ENCODE results near the gene PPP2R1A.

Gene PPP2R1A

GRCh38 chr19:52189735-52190486 lies at the start of gene PPP2R1A:
TSS of gene PPP2R1A (plus strand) at chr19:52190052. CDS start at chr19:52190097, 45 bp downstream.
- peak; percentile 100 for DNase-seq

- no peak for DNase-seq
Measured at GRCh38 chr19:52141203-52141602, 48.6 kb upstream of the PPP2R1A start.

DNA sequence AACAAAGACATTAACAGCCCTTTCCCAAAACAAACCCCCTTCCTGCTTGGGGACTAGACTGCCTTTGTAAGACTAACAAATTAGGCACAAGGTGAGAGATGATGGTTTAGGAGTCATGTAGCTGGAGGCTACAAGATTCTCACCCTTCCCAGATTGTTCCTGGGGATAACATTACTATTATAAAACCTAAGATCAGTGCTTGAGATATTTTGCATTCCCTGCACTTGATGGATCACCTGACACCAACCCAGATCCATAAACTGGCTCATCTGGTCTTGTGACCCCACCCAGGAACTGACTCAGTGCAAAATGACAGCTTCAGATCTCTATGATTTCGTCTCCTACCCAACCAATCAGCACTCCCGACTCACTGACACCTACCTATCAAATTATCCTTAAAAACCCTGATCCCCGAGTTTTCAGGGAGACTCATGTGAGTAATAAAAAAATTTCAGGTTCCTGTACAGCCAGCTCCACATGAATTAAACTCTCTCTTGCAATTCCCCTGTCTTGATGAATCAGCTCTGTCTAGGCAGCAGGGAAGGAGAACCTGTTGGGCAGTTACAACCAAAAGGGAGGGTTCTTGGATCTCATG lies 47.8 kb upstream of the PPP2R1A start:
- DNase-seq, result no peak

GRCh38 chr19:52148256-52148655 lies 41.6 kb upstream of the PPP2R1A start:
- DNase-seq, result no peak

GRCh38 chr19:52155596-52156359 lies 34.1 kb upstream of the PPP2R1A start:
- DNase-seq, result no peak

DNA sequence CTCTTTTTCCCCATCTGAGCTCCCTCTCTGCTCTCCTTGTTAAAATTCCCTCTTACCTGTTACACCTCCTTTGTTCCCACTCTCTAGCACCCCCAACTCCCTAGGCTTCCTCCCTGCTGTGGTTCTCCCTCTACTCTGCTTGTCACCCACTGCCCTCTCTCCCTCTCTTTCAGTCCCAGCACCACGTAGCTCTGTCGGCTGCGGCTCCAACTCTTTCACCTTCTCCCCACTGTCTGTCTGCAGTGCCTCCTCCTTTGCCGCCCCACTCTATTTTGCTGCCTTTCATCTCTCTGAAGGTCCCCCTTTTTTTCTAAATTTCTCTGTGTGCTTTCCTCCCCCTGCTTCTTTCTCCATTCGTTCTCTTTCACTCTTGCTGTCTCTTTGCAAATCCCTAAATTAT lies 19.5 kb upstream of the PPP2R1A start:
- no peak for DNase-seq

GRCh38 chr19:52170863-52171320 lies 19.0 kb upstream of the PPP2R1A start:
- DNase-seq, result no peak

GRCh38 chr19:52171321-52172169 lies 18.3 kb upstream of the PPP2R1A start, which contains the start of gene ZNF836:
TSS of gene ZNF836 (minus strand) at chr19:52171621. CDS start at chr19:52168072, 3,549 bp downstream.
- peak; percentile 73 for DNase-seq

DNA sequence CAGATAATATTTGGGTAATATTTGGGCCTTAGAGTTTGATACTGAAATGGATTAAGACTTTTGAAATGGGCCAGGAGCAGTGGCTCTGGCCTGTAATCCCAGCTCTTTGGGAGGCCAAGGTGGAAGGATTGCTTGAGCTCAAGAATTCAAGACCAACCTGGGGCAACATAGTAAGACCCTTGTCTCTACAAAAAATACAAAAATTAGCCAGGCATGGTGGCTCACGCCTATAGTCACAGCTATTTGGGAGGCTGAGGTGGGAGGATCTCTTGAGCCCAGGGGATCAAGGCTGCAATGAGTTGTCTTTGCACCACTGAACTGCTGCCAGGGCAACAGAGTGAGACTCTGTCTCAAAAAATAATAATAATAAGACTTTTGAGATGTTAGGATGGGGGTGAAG lies 17.5 kb upstream of the PPP2R1A start:
- DNase-seq, result no peak

GRCh38 chr19:52176574-52176973 lies 13.3 kb upstream of the PPP2R1A start:
- no peak for DNase-seq

- DNase-seq, result no peak
Measured at GRCh38 chr19:52187407-52187806, 2.4 kb upstream of the PPP2R1A start.

DNA sequence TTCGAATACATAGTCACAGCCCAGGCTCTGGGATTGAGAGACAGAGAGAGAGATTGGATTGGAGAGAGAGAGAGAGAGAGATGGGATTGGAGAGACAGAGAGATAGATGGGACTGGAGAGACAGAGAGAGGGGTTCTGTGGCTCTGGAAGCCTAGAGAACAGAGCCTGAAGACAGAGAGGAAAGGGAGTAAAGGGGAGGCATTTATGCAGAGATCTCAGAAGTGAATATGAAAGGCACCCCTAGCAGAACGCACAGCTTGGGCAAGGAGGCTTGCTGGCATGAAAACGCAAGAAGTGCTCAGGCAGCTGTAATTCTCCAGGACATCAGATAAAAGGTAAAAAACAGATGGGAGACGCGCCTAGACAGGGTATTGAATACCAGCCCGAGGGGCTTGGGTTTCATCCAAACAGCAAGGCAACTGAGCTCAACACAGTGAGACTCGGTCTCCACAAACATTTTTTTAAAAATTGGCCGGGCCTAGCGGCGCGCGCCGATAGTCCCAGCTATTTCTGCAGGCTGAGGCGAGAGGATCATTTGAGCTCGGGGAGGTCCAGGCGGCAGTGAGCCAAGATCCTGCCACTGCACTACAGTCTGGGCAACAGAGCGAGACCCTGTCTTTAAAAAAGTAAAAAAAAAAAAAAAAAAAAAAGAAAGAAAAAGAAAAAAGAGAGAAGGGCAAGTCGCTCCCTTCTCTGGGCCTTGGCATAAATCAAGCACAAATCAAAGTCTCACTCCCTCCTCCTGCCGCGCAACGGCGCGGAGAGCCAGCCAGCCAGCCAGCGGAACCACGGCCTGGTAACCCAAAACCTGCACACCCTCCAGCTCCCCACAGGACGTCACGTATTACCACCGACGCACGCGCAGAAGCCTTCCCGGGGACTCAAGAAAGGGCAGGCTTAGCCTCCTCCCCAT lies 774 bp upstream of the PPP2R1A start:
- DNase-seq, result peak; percentile 94

- peak; percentile 52 for DNase-seq
Measured at GRCh38 chr19:52190487-52191293, 838 bp downstream of the PPP2R1A start.

DNA sequence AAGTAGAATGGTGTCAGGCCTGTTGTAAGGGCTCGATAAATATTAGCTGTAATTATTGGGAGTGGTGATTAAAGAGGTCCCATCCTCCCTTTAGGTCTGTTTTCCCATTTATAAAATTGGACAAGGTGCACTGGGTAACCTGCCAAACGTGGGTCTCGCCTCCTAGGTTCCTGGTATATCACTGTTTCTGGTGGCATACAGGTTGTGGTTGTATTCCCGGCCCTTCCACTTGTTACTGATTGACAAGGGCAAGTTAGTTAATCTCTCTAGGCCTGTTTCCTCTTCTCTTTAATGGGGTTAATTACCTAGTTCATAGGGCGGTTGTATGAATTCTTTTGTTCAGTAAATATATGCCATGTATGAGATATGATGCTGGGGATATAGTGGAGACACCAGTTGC lies 1.5 kb downstream of the PPP2R1A start:
- DNase-seq, result no peak

DNA sequence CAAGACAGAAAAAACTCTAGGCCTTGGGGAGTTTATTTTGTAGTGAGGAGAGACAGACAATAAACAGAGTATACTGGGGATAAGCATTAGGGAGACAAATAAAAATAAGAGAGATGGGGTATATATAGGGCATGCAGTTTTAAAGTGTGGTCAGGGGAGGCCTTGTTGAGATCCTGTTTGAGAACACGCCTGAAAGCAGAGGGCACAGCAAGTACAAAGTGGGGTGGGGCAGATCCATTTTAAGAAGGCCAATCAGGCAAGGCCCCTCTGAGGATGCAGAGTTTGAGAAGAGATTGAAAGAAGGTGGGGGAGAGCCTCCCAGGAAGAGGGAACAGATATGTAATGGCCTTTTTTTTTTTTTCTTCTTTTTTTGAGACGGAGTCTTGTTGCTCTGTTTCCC lies 2.1 kb downstream of the PPP2R1A start:
- no peak for DNase-seq

GRCh38 chr19:52196256-52196967 lies 6.6 kb downstream of the PPP2R1A start:
- DNase-seq, result no peak

GRCh38 chr19:52197964-52198363 lies 8.1 kb downstream of the PPP2R1A start:
- no peak for DNase-seq

DNA sequence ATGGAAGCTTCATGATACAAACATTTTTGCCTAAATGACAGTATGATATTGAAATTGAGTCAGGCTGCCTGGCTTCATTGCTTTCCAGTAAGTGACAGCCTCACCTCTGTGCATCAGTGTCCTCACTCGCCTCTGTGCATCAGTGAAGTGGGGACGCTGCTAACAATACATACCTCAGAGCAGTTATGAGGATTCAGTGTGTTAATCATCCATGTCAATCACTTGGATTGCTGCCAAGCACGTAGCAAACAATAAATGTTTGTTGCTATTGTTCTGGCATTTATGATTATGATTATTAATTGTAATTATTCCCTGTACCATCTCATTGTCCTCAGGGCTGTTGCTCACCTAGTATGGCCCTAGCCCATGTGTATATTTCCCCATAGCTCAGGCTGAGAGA lies 8.8 kb downstream of the PPP2R1A start:
- DNase-seq, result no peak

DNA sequence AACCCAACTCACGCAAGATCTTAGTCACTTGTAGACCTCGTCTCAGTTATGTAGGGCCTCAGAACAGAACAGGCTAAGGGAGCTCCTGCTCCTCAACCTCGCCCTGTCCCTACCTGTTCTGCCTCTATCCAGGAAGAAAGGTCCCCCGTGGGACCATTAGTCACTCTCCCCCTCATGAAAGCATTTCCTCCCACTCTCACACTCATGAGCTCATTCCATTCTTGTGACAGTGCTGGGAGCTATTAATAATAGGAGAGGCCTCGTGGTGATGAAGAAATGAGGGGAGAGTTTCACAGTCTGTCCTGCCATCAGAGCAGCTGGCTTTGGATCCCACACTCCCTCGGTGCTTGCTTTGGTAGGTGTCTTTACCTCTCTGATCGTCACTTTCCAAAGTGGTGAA lies 10.2 kb downstream of the PPP2R1A start:
- no peak for DNase-seq

Measured in NCI-H2171 treated with DMSO at 0.1 percent for 48 hours (cell line).